ENCODE results near the gene RTN4R. TPM values are rescaled to one million over a fixed set of nuclear protein-coding genes. Genes with fewer than 3 reads are reported as not detected.

The RTN4R gene
- total RNA-seq, 4 donors from 2014 or later = 0.29 to 0.75 TPM; not detected in 2

DNA sequence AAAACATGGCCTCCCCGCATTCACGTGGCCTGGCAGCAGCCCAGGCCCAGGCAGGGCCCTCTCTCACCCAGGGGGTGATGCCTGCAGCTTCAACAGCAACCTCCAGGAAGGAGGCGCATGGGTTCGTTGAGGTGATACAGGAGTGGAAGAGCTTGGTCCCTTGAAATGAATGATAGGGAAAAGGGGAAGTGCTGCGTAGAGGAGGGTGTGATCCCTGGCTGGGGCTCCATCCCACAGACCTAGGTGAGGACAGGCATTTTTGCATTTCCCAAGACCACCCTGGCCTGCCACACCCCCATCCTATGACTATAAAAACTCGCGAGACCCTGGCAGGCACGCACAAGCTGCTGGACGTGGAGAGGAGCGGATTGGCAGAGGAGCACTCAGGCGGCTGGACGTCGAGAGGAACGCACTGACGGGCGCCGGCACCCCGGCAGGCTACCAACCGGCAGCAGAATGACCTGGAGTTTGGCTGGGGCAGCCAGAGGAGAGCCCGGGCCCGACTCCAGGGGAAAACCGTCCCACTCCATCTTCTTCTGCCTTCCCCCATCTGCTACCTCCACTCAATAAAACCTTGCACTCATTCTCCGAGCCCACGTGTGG lies 32.6 kb downstream of the RTN4R start:
- Histone ChIP-seq H3K27ac (no peak overlapping the region), H3K27me3 (no peaks in the 10 kb centered on the region), H3K4me3 (no peak overlapping the region), H3K36me3 (no peaks in the 10 kb centered on the region), H3K9me3 (no peaks in the 10 kb centered on the region), H3K4me1 (peaks cover 13 to 14% of the 10 kb centered on the region in 2 donors)
- intact Hi-C loops (cut with DNase I; ENCODE audit: low total_unique reads) (no loop called here), in situ Hi-C loops (cut with MboI; ENCODE audit: low sequenced_read_pairs in 4 of 4) (no loop called here)
- no peak for DNase-seq
- TF ChIP-seq, protein P1, sequence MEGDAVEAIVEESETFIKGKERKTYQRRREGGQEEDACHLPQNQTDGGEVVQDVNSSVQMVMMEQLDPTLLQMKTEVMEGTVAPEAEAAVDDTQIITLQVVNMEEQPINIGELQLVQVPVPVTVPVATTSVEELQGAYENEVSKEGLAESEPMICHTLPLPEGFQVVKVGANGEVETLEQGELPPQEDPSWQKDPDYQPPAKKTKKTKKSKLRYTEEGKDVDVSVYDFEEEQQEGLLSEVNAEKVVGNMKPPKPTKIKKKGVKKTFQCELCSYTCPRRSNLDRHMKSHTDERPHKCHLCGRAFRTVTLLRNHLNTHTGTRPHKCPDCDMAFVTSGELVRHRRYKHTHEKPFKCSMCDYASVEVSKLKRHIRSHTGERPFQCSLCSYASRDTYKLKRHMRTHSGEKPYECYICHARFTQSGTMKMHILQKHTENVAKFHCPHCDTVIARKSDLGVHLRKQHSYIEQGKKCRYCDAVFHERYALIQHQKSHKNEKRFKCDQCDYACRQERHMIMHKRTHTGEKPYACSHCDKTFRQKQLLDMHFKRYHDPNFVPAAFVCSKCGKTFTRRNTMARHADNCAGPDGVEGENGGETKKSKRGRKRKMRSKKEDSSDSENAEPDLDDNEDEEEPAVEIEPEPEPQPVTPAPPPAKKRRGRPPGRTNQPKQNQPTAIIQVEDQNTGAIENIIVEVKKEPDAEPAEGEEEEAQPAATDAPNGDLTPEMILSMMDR (IDR thresholded peaks at IDR 0.05 in 4 of 5, conservative IDR thresholded peaks at IDR 0.05 in 1 of 5) = no peak
- TF ChIP-seq POLR2A (IDR thresholded peaks at IDR 0.05) = no peak
- ATAC-seq = no peak

DNA sequence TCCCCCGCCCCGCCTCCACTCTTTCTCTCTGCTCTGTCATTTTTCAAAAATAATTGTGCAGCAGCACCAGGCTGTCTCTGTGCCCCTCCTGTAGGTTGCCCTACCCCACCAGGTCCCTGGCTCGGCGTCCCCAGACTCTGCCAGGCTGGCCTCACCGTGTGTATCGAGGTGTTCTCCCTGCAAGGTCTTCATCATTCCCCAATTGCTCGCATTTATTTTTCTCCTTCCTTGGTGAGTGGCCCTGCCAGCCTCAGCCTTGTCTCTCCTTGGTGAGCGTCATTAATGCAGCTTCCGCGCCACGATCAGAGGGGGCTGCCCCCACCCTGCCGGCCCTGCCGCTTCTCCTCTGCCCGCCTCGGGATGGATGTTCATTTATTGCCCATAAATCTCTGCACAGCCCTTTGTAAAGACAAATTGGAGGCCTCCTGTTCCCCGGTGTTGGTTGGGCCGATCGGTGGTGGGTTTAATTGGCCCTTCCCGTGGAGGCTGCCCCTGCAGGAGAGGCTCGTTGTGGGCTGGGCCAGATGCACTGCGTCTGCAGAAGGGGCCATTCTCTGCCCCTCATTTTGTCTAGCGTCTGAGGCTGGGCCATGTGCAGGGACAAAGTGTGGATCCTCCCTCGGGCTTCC lies 33.2 kb downstream of the RTN4R start:
- ATAC-seq (no peak), DNase-seq (no peak)
- TF ChIP-seq, protein P1 (IDR thresholded peaks at IDR 0.05 in 4 of 5, conservative IDR thresholded peaks at IDR 0.05 in 1 of 5) = no peak
- TF ChIP-seq POLR2A (IDR thresholded peaks at IDR 0.05) = no peak
- in situ Hi-C loops (cut with MboI; ENCODE audit: low sequenced_read_pairs in 4 of 4) = no loop called here
- no peak overlapping the region for H3K27ac ChIP-seq
- no peaks in the 10 kb centered on the region for H3K36me3 ChIP-seq
- no peaks in the 10 kb centered on the region for H3K9me3 ChIP-seq
- intact Hi-C loops (cut with DNase I; ENCODE audit: low total_unique reads) = no loop called here
- H3K27me3 ChIP-seq = no peaks in the 10 kb centered on the region
- no peak overlapping the region for H3K4me3 ChIP-seq
- peaks cover 11 to 13% of the 10 kb centered on the region in 2 donors for H3K4me1 ChIP-seq

DNA sequence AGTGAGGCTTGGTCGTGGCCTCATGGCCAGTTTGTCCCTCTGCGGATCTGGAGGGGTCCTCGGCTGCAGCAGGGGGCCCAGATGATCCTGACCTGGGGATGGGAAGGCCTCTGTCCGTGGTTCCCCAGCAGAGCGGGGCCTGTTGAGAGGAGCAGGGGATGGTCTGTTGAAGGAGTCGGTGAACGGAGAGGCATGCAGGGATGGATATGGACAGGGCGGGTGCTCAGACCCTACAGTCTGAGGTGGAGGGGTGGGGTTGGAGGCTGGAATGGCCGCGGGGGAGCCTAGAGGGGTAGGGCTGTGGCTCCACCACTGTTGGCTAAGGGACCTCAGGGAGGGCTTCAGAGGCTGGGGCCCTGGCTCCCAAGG lies 33.8 kb downstream of the RTN4R start:
- Histone ChIP-seq H3K27ac (no peak overlapping the region), H3K4me3 (no peak overlapping the region), H3K27me3 (no peaks in the 10 kb centered on the region), H3K36me3 (no peaks in the 10 kb centered on the region), H3K4me1 (peaks cover 5 to 10% of the 10 kb centered on the region in 2 donors), H3K9me3 (no peaks in the 10 kb centered on the region)
- intact Hi-C loops (cut with DNase I; ENCODE audit: low total_unique reads) = no loop called here
- in situ Hi-C loops (cut with MboI; ENCODE audit: low sequenced_read_pairs in 4 of 4) = no loop called here
- ATAC-seq = no peak
- TF ChIP-seq, protein P1 (IDR thresholded peaks at IDR 0.05 in 4 of 5, conservative IDR thresholded peaks at IDR 0.05 in 1 of 5) = no peak
- no peak for TF ChIP-seq POLR2A (IDR thresholded peaks at IDR 0.05)
- DNase-seq = no peak

DNA sequence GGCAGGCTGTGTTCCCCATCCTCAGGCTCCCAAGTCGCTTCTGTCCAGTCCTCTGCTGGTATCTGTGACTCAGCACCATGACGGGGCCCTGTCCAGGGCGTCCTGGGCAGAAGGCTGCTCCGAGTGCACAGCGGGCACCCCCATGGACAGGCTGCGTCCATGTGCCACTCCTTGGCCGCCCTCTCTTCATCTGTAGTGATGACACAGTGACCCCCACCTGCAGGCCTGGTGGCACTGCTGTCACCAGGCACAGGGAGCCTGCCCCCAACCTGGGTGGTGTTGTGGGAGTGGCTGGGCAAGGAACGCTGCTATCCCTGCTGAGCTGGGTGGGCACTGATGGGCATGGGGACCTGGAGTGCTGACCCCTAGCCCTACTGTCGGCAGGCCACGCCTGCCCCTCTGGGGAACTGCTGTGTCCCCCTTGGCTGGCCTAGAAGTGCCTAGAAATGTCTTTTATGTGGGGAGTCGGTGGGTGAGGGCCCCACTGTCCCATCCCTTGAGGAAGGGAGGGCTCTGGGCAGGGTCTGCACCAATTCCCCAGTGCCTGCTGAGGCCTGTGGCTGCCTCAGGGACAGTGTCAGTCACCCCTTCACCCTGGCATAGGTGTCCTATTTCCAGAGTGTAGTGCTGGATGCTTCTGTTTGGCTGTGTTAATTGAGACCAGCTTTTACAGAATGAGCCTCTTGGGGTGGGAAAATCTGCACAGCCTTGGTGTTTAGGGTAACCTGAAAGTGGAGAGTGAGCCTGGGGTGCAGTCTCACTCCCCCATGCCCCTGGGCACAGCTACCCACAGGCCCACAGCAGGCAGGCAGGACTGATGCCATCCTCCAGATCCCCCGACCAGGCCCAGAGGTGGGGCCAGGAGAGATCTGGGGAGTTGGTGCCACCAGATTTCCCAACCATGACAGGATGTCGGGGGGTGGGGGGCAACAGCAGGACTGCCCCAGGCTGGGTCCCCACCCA lies 34.5 kb downstream of the RTN4R start:
- Histone ChIP-seq H3K27ac (no peak overlapping the region), H3K4me3 (no peak overlapping the region), H3K4me1 (peaks cover 2 to 4% of the 10 kb centered on the region in 2 donors), H3K27me3 (no peaks in the 10 kb centered on the region), H3K9me3 (no peaks in the 10 kb centered on the region), H3K36me3 (no peaks in the 10 kb centered on the region)
- in situ Hi-C loops (cut with MboI; ENCODE audit: low sequenced_read_pairs in 4 of 4) (no loop called here), intact Hi-C loops (cut with DNase I; ENCODE audit: low total_unique reads) (no loop called here)
- TF ChIP-seq, protein P1 (IDR thresholded peaks at IDR 0.05 in 4 of 5, conservative IDR thresholded peaks at IDR 0.05 in 1 of 5) = no peak
- no peak for TF ChIP-seq POLR2A (IDR thresholded peaks at IDR 0.05)
- DNase-seq (no peak), ATAC-seq (no peak)
